Measurements from ENCODE around the gene OLFM2.
A peak's percentile ranks its signal among the peaks of the same experiment; 100 is the strongest.
"Not testable (repeated sequence)": the region's sequence is repeated elsewhere in the genome, so short reads cannot be mapped to it uniquely, and the experiment has no call there.

OLFM2 gene

GRCh38 chr19:9943744-9944143, 7.4 kb upstream of the OLFM2 start:
- no peak for DNase-seq (ENCODE audit: low read depth in 2 of 2)

GRCh38 chr19:9941671-9942070, 5.4 kb upstream of the OLFM2 start:
- DNase-seq (ENCODE audit: low read depth in 2 of 2), result no peak

GRCh38 chr19:9941231-9941630, 4.9 kb upstream of the OLFM2 start:
- no peak for DNase-seq (ENCODE audit: low read depth in 2 of 2)

- no peak for DNase-seq (ENCODE audit: low read depth in 2 of 2)
Measured at GRCh38 chr19:9940778-9941177, 4.5 kb upstream of the OLFM2 start.

- no peak for DNase-seq (ENCODE audit: low read depth in 2 of 2)
Measured at GRCh38 chr19:9939301-9939913, 3.1 kb upstream of the OLFM2 start.

GRCh38 chr19:9937001-9937411, 691 bp upstream of the OLFM2 start:
- no peak for DNase-seq (ENCODE audit: low read depth in 2 of 2)

GRCh38 chr19:9935506-9936325, 599 bp downstream of the OLFM2 start:
- DNase-seq (ENCODE audit: low read depth in 2 of 2), result no peak

GRCh38 chr19:9934132-9934950, 2.0 kb downstream of the OLFM2 start:
- DNase-seq (ENCODE audit: low read depth in 2 of 2), result peak; percentile 68 to 84

- no peak for DNase-seq (ENCODE audit: low read depth in 2 of 2)
Measured at GRCh38 chr19:9932835-9933234, 3.5 kb downstream of the OLFM2 start.

- no peak for DNase-seq (ENCODE audit: low read depth in 2 of 2)
Measured at GRCh38 chr19:9931629-9932028, 4.7 kb downstream of the OLFM2 start.

- no peak for DNase-seq (ENCODE audit: low read depth in 2 of 2)
Measured at GRCh38 chr19:9923440-9923839, 12.9 kb downstream of the OLFM2 start.

GRCh38 chr19:9922782-9923379, 13.4 kb downstream of the OLFM2 start:
- DNase-seq (ENCODE audit: low read depth in 2 of 2), result not testable (repeated sequence)

GRCh38 chr19:9917321-9917720, 19.0 kb downstream of the OLFM2 start:
- DNase-seq (ENCODE audit: low read depth in 2 of 2), result no peak

- DNase-seq (ENCODE audit: low read depth in 2 of 2), result no peak
Measured at GRCh38 chr19:9916719-9917118, 19.6 kb downstream of the OLFM2 start.

- DNase-seq (ENCODE audit: low read depth in 2 of 2), result peak; percentile 60 to 76
Measured at GRCh38 chr19:9914315-9915207, 21.8 kb downstream of the OLFM2 start.

- no peak for DNase-seq (ENCODE audit: low read depth in 2 of 2)
Measured at GRCh38 chr19:9914001-9914314, 22.4 kb downstream of the OLFM2 start.

- no peak for DNase-seq (ENCODE audit: low read depth in 2 of 2)
Measured at GRCh38 chr19:9913237-9914000, 22.9 kb downstream of the OLFM2 start.

GRCh38 chr19:9912551-9913236, 23.6 kb downstream of the OLFM2 start:
- DNase-seq (ENCODE audit: low read depth in 2 of 2), result no peak

- no peak for DNase-seq (ENCODE audit: low read depth in 2 of 2)
Measured at GRCh38 chr19:9911524-9912185, 24.7 kb downstream of the OLFM2 start.
